Esophagus (tissue), 2 donors: ENCODE measurements around the gene PGAP3. TPM values are rescaled to one million over a fixed set of nuclear protein-coding genes. Genes with fewer than 3 reads are reported as not detected.

Experiments used
- H3K27ac ChIP-seq, 2 donors: one replicate each; pipeline ENCODE4 v1.5.1; 2013; ENCODE audit warnings: low read depth in 2 of 2, mild to moderate bottlenecking in 2 of 2, inconsistent platforms in 1 of 2, low read length in 1 of 2, moderate library complexity in 1 of 2
- H3K27me3 ChIP-seq, 2 donors: one replicate each; pipeline ENCODE4 v1.6.1; 2013; ENCODE audit warnings: low read length in 2 of 2, control low read depth in 1 of 2, mild to moderate bottlenecking in 1 of 2; ENCODE audit not compliant: insufficient read depth in 2 of 2, control insufficient read depth in 1 of 2
- H3K36me3 ChIP-seq, 2 donors: one replicate each; pipeline ENCODE4 v1.6.1; 2013; ENCODE audit warnings: low read length in 1 of 2; ENCODE audit not compliant: control insufficient read depth in 2 of 2, insufficient read depth in 2 of 2
- H3K4me1 ChIP-seq, 2 donors: one replicate each; pipeline ENCODE4 v1.6.1; 2013; ENCODE audit warnings: low read length in 1 of 2; ENCODE audit not compliant: control insufficient read depth in 2 of 2, insufficient read depth in 2 of 2
- H3K4me3 ChIP-seq, 2 donors: one replicate each; pipeline ENCODE4 v1.5.1; 2013; ENCODE audit warnings: low read length in 2 of 2, mild to moderate bottlenecking in 2 of 2, low read depth in 1 of 2, moderate library complexity in 1 of 2
- H3K9me3 ChIP-seq, 2 donors: one replicate each; pipeline ENCODE4 v1.6.1; 2013; ENCODE audit warnings: mild to moderate bottlenecking in 2 of 2, low read depth in 1 of 2, low read length in 1 of 2, moderate library complexity in 1 of 2; ENCODE audit not compliant: control insufficient read depth in 2 of 2, insufficient read depth in 1 of 2
- WGBS, 2 donors: extraction: QIAGEN DNeasy Blood & Tissue Kit; methylation state at CpG; one replicate each; pipeline ENCODE4 v1.1.7; 2013; 5-methylcytosine and 5-hydroxymethylcytosine counted together
- polyA plus RNA-seq, 2 donors: library from polyadenylated mRNA; stranded (reverse); fragments of 200-250 nt; gene quantifications; one replicate each; pipeline ENCODE4 v1.2.3, GENCODE V29; 2013
- donor health status: healthy with polysubstance abuse.
- donor health status: Bipolar disorder and iron deficiency.

Gene PGAP3
- polyA plus RNA-seq, 2 donors: 28.8 to 40.0 TPM

DNA sequence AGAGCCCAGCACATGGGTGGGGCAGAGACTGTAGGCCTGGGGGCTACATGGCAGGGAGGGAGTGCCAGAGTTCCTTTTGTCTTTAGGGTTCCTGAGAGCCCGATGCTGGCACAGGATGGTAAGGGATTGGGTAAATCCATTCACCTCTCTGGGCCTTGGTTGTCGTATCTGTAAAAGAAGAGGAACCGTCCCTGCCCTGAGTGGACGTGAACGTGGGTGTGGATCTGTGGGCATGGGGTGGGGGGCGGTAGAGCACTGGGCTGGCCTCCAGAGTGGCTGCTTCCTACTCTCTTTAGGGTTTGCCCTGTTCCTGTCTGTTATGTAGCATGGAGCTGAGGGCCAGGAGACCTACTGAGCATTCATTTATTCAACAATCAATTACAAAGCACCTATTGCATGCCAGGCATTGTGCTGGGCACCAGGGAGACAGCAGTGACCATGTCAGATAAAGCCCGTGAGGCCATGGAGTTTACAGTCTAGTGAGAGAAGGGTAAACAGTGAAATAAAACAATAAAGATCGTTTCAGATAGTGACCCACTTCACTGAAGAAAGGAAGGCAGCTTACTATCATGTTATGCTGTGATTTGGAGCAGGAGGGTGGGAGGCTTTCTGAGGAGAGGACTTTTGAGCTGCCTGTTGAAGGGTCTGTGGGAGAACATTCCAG, 35.8 kb downstream of the PGAP3 start:
- 53% methylated on average over 8 of the region's 8 CpGs for WGBS, 2 donors
- peaks cover 0 to 6% of the 10 kb centered on the region in 2 donors for H3K36me3 ChIP-seq
- peaks cover 6 to 7% of the 10 kb centered on the region in 2 donors for H3K4me1 ChIP-seq
- no peaks in the 10 kb centered on the region for H3K27me3 ChIP-seq
- no peak overlapping the region for H3K27ac ChIP-seq
- no peaks in the 10 kb centered on the region for H3K9me3 ChIP-seq
- no peak overlapping the region for H3K4me3 ChIP-seq

DNA sequence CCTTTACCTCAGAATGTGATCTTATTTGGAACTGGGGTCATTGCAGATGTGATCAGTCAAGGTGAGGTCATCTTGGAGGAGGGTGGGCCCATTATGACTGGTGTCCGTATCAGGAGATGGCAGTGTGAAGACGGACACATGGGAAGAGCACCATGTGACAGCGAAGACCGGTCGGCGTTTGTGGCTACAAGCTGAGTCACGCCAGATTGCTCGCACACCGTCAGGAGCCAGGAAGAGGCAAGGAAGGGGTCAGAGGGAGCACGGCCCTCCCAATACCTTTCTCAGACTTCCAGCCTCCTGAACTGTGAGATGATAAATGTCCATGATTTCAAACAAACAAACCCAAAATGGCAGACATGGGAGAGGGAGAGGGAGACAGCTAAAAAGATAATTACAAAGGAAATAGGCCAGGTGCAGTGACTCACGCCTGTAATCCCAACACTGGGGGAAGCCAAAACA, 37.7 kb downstream of the PGAP3 start:
- Histone ChIP-seq H3K36me3 (no peaks in the 10 kb centered on the region), H3K9me3 (no peaks in the 10 kb centered on the region), H3K4me3 (no peak overlapping the region), H3K27me3 (no peaks in the 10 kb centered on the region), H3K4me1 (peaks cover 6 to 7% of the 10 kb centered on the region in 2 donors), H3K27ac (no peak overlapping the region)
- WGBS, 2 donors: 81 to 85% methylated on average over 11 of the region's 11 CpGs

DNA sequence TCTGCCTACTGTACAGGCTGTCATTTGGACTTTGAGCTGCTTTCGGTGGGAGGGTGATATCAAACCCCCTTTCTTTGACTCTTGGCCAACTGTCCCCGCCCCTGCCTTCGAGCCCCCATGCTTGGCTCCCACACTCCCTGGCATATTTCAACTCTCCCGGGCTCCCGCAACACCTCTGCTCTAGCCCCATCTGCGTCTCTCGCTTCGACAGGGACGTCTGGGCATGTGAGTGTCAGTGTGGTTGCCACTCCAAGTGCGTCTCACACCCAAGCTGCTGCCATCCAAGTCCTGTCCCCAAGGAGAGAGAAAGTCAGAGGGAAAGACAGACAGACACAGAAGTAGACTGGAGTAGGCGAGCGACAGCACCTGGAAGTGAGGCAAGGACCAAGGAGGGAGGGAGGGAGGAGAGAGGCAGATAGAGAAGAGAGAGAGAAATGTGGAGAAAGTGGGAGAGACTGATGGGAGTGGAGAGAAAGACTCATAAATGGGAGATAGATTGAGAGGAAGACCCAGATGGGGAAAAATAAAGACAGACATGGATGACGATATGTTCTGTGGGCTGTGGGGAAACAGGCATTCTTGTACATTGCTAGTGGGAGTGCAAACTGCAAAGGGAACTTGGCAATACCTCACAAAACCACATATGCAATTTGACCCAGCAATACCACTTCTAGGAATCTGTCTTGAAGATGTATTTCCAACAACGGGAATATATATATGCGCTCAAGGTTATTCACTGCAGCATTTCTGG, 39.1 kb downstream of the PGAP3 start:
- H3K4me3 ChIP-seq: no peak overlapping the region
- H3K36me3 ChIP-seq: no peaks in the 10 kb centered on the region
- 84 to 91% methylated on average over 15 of the region's 15 CpGs for WGBS, 2 donors
- H3K4me1 ChIP-seq: peaks cover 7 to 10% of the 10 kb centered on the region in 2 donors
- no peaks in the 10 kb centered on the region for H3K9me3 ChIP-seq
- H3K27me3 ChIP-seq: no peaks in the 10 kb centered on the region
- H3K27ac ChIP-seq: no peak overlapping the region

DNA sequence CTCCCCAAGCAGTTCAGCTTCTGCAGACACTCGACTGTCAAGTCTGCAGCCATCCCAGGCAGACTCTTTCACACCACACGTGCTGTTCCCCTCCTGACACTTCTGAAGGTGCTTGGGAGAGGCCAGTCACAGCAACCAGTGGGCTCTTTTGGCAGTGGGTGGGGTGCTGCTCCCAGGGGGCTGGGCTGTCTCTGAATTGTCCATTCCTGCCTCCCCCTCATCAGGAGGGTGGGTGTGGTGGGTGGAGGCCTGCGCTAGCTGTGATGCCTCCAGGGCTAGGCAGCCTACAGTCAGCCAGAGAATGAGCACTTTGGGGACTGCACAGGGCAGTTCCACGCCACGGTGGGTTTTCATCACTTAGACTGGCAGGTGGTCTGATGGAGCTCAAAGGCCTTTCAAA, 40.6 kb downstream of the PGAP3 start:
- 78 to 79% methylated on average over 5 of the region's 5 CpGs for WGBS, 2 donors
- no peak overlapping the region for H3K4me3 ChIP-seq
- H3K4me1 ChIP-seq: peaks cover 11 to 12% of the 10 kb centered on the region in 2 donors
- H3K36me3 ChIP-seq: no peaks in the 10 kb centered on the region
- no peak overlapping the region for H3K27ac ChIP-seq
- no peaks in the 10 kb centered on the region for H3K9me3 ChIP-seq
- H3K27me3 ChIP-seq: no peaks in the 10 kb centered on the region

DNA sequence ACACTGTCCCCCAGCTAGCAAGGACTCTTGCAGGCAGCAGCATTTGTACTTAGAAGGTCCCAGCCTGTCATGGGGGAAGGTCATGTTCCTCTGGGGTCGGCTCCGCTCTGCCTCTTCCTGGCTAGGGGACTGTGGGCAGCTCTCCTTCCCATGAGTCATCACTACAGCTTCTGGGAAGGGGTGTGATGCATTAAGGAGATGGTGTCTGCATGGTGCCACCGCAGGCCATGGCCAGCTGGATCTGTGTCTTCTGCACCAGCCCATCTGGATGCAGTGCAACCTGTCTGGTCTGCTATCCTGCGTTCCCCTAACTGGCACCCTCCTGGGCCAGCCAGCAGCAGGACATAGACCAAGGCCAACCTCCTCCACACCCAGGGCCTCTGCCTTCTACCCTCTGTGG, 44.6 kb downstream of the PGAP3 start:
- Histone ChIP-seq H3K4me3 (no peak overlapping the region), H3K36me3 (no peaks in the 10 kb centered on the region), H3K4me1 (peaks cover 11 to 17% of the 10 kb centered on the region in 2 donors), H3K9me3 (no peaks in the 10 kb centered on the region), H3K27me3 (no peaks in the 10 kb centered on the region), H3K27ac (peak overlapping the region in 1 of 2 donors; percentile 26)
- WGBS, 2 donors: 66 to 69% methylated on average over 4 of the region's 4 CpGs

DNA sequence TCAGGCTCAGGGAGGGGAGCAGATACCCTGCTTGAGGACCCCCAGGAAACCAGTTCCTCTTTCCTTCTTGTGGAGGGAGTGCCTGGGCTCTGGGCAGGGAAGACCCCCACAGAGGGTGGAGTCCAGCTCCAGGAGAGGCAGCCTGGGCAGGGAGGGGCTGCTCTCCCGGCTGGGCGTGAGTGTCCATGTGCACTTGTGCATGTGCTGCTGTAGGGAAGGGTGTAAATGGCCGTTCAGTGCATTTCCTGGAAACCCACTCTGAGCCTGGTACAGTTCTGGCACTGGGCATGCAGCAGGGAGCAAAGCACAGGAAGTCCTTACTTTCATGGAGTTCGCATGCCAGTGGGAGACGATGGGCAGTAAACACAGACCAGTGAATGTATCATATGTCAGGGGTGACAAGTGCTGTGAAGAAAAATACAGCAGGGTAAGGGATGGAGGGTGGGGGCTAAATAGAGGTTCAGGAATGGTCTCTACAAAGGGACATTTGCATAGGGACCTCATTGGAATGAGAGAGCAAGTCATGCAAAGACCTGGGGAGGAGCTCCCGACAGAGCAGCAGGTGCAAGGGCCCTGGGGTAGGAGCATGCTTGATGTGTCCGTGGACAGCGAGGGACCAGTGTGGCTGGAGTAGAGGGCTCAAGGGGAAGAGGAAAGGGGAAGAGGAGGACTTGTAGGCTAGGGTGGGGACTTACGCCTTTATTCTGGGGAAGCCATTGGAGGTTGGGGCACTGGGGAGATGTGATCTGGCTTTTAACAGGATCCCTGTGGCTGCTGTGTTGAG, 45.4 kb downstream of the PGAP3 start:
- Histone ChIP-seq H3K4me3 (no peak overlapping the region), H3K27me3 (no peaks in the 10 kb centered on the region), H3K27ac (no peak overlapping the region), H3K36me3 (no peaks in the 10 kb centered on the region), H3K9me3 (no peaks in the 10 kb centered on the region), H3K4me1 (peaks cover 11 to 19% of the 10 kb centered on the region in 2 donors)
- 84 to 88% methylated on average over 9 of the region's 9 CpGs for WGBS, 2 donors

DNA sequence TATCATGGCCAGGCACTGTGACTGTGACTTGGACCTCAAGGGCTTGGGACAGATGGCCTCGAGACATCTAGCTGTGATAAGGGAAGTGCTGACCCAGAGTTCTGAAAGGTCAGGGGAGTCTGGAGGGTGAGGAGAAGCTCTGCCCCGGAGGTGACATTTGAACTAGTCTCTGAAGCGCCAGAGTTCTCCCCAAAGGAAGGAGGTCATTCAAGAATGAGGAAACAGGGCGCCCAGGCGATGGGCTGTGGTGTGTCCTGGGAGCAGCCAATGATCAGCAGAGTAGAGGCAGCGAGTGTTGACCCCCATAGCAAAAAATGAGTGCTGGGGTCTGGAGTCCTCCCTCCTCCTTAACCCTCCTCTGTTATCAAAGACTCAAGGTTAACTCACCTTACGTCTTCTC, 46.0 kb downstream of the PGAP3 start:
- Histone ChIP-seq H3K4me1 (peaks cover 7 to 17% of the 10 kb centered on the region in 2 donors), H3K27ac (no peak overlapping the region)
- WGBS, 2 donors: 81 to 82% methylated on average over 7 of the region's 7 CpGs

DNA sequence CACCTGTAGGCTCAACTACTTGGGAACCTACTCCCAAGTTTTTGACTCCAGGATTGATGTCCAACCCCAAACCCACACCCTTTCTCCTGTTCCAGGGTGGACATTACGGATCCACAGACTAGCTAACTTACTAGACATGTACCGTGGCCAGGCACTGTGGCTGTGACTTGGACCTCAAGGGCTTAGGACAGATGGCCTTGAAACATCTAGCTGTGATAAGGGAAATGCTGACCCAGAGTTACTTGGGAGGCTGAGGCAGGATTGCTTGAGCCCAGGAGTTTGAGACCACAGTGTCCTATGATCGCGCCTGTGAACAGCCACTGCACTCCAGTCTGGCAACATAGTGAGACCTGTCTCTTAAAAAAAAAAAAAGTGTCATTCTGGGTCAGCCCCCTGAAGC, 46.8 kb downstream of the PGAP3 start:
- 94 to 96% methylated on average over 4 of the region's 4 CpGs for WGBS, 2 donors
- Histone ChIP-seq H3K36me3 (no peaks in the 10 kb centered on the region), H3K4me3 (no peak overlapping the region), H3K27me3 (no peaks in the 10 kb centered on the region), H3K4me1 (peaks cover 7 to 17% of the 10 kb centered on the region in 2 donors), H3K27ac (no peak overlapping the region), H3K9me3 (no peaks in the 10 kb centered on the region)

More for the DNA sequence above, 46.0 kb downstream of the PGAP3 start:
- no peak overlapping the region for H3K4me3 ChIP-seq
- H3K9me3 ChIP-seq: no peaks in the 10 kb centered on the region
- H3K27me3 ChIP-seq: no peaks in the 10 kb centered on the region
- no peaks in the 10 kb centered on the region for H3K36me3 ChIP-seq

DNA sequence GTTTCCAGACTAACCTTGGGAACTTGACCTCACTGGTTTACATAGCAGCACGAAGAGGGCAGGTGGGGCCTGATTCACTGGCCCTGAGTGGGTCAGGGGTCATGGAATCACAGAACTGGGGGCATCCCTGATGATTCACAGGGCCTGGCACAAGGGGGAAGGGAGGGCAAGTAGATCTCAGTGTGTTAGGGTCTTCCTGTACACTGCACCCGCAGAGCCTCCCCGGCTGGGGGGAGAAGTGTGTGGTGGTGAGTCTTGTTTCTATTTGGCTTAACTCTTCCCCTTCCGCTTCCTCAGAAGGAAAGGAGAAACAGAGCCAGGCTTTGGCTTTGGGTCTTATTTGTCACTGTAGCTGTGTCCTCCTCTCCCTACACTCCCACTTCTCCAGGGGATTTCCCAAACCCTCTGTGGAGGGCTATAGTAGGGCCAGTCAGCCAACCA, 47.2 kb downstream of the PGAP3 start:
- no peaks in the 10 kb centered on the region for H3K36me3 ChIP-seq
- no peaks in the 10 kb centered on the region for H3K27me3 ChIP-seq
- no peak overlapping the region for H3K4me3 ChIP-seq
- WGBS, 2 donors: 43 to 54% methylated on average over 3 to 4 of the region's 4 CpGs
- no peak overlapping the region for H3K27ac ChIP-seq
- H3K4me1 ChIP-seq: peaks cover 7 to 17% of the 10 kb centered on the region in 2 donors
- H3K9me3 ChIP-seq: no peaks in the 10 kb centered on the region
